Iris pigment epithelial cell (primary cell): ENCODE data around the gene PPARA.
"Not testable (repeated sequence)": the region's sequence is repeated elsewhere in the genome, so short reads cannot be mapped to it uniquely, and the experiment has no call there.

ENCODE experiments used
- DNase-seq: peaks from one replicate; pipeline ENCODE4 v3.0.0-alpha.2; 2011; ENCODE audit warnings: low read depth

PPARA gene

GRCh38 chr22:46127556-46127955 is 22.8 kb upstream of the PPARA start:
- no peak for DNase-seq

DNA sequence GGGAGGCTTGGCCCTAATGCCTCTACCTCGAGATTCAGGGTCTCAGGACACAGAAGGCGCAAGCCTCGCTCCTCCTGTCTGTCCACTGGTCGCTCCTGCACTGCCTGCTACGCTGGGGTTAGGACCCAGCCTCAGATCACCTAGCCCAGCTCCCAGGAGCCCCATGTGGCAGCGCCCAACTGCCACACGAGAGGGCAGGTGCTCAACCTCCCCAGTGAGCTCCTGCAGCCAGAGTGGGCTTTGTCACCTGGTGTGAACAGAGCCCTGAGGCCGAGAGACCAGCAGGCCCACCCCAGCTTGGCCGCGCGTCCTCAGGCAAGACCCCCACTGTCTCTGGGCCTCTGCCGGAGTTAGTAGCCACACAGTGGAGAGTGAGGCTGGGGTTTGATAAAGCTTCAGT is 21.7 kb upstream of the PPARA start:
- DNase-seq: no peak

GRCh38 chr22:46129390-46130041 is 20.8 kb upstream of the PPARA start:
- no peak for DNase-seq

DNA sequence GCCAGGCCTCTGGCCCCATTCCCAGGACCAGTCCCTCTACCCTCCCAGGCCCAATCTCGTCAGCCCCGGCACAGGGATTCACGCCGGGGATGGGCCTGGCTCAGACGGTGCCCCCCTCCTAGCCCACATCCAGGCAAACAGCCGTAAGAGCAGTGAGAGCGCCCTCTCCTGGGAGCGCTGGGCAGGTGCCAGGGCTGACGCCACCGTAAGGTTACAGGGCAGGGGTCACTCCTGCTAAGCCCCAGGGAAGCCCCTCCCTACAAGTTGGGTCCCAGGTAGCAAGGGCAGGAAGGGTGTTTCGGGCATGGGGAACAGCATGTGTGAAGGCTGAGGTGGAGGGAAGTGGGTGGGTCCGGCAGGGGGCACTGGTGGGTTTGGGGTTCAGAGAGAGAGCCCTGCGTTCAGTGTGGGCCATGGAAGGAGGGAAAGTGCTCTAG is 19.2 kb upstream of the PPARA start:
- DNase-seq: no peak

DNA sequence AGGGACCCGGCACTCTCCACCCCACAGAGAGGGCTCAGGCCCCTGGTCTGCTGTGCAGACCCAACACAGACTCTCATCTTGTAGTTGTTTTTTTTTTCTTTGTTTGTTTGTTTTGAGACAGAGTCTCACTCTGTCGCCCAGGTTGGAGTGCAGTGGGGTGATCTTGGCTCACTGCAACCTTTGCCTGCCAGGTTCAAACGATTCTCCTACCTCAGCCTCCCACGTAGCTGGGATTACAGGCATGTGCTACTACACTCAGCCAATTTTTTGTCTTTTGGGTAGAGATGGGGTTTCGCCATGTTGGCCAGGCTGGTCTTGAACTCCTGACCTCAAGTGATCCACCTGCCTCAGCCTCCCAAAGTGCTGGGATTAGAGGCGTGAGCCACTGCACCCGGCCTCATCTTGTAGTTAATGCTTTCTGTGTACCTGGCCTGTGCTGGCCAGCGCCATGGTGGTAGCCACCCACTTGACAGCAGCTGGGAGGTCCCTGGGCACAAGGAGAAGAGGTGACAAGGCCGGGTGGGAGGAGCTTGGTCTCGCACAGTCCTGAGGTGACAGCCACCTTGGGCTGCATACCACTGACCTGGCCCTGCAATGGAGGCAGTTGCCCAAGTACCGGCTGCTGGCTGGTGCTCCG is 18.0 kb upstream of the PPARA start:
- not testable (repeated sequence) for DNase-seq

- no peak for DNase-seq
These were observed 17.3 kb upstream of the PPARA start for GRCh38 chr22:46132830-46133587.

DNA sequence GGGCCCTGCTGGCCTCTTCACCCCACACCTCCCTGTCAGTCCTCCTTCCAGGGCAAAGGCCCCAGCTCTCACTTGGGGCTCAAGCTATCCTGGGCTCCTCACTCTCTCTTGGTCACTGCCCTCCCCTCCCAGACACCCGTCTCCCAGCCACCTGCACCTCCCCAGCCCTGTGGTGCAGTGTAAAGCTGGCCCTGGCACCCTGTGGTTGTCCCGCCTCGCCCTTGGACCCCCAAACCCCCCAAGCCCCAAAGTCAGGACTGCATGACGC is 16.8 kb upstream of the PPARA start:
- no peak for DNase-seq

DNA sequence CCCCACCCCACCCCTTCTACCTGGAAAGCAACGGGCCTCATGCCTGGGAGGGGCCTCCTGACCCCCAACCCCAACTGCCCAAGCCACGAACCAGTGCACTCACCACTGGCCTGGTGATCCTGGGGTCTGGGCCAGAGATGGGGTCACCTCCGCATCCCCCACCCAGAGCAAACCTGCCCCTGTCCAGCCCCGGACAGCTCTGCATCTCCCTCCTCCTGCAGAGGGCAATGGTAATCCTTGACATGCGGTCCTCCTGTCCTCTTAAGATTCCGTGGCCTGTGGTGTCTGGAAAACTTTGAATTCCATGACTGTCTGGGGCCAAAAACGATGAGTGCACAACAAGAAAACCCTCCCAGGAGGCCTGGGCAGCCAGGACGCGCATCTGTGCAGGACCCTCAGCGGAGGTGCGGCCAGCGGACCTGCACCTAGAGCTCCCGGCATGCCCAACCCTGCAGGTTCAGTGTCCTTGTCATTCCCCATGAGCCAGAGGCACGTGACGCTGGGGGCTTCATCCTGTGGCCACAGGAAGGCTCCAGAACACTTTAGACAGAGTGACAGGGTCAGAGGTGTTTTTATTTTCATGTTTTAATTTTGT is 16.1 kb upstream of the PPARA start:
- DNase-seq: no peak

GRCh38 chr22:46135611-46136485 is 14.5 kb upstream of the PPARA start:
- no peak for DNase-seq

DNA sequence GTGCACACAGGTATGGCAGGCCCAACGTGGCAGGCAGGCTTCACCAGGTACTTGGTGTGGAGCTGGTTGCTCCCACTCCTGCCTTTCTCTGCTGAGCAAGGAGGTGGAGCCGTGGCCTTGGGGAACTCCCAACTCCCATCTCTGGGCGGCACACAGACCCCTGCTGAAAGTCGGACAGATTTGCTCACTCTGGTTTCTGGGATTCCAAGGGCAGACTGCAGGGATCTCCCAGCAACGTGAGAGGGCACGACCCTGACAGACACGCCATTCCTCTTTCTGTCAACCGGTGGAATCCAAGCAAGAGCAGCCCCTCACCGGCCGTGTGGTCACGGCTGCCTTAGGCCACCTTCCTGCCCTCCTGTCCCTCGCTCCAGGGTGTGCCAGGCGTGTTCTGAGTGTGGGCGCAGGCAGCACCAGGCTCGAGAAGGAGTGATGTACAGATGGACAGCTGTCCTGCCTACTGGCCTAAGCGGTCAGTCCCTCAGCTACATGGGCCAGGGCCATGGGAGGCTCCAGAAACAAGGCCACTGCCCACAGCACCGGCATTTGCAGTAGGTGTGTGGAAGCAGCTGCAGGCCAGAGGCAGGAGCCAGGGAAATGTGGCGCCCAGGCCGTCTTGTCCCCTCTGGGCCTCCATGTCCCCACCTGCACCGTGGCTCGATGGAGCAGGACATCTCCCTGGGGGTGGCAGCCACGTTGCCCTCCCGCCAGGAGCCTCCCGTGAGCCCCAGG is 13.7 kb upstream of the PPARA start:
- DNase-seq: no peak

DNA sequence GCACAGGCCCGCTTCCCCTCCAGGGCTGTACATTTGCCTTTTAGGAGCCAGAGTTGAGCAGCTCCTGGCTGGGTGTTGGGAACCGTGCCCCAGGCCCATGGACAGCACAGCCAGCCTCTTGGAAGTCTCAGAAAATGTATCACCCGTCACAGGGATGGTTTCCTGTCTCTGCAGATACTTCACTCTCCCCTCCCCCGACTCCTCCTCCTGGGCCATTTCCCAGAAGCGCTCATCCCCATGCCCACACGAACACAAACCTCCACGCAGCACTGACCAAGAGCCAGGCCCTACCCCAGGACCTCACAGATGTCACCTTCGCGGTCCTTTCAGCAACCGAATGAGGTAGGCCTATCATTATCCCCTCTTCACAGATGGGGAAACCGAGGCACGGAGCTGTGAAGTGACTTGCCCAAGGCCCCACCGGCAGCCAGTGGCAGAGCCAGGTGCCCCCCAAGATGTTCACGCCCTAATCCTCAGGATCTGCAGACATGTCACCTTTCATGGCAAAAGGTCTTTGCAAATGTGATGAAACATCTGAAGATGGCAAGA is 13.0 kb upstream of the PPARA start:
- no peak for DNase-seq

DNA sequence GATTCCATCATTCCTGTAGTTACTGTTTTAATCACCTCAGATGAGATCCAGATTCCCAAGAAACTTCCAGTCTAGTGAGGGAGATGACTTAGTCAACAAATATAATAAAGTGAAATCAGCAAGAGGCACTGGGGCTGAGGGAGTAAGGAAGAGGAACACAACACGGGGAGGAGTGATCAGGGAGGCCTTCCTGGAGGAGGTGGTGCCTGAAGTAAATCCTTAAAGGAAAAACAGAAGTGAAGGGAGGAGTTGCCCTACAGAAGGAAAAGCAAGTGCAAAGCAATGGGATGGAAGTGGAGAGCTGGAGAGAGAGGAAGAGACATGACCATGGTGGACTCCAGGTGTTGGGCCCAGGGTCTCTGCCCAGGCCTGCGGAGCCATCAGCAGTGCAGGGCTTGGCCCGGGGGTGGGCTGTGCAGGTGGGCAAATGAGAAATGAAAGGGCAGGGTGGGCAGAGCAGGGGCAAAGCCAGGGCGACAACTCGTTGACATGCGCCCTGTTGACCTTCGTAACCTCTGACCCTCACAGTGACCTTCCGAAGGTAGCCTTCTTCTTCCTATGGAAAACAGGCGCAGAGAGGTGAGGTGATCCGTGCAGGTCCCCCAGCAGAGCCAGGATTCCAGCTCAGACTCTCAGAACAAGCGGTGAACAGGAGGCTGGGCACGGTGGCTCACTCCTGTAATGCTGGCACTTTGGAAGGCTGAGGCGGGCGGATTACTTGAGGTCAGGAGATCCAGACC is 12.1 kb upstream of the PPARA start:
- DNase-seq: no peak

- not testable (repeated sequence) for DNase-seq
These were observed 10.9 kb upstream of the PPARA start for GRCh38 chr22:46139417-46139816.

DNA sequence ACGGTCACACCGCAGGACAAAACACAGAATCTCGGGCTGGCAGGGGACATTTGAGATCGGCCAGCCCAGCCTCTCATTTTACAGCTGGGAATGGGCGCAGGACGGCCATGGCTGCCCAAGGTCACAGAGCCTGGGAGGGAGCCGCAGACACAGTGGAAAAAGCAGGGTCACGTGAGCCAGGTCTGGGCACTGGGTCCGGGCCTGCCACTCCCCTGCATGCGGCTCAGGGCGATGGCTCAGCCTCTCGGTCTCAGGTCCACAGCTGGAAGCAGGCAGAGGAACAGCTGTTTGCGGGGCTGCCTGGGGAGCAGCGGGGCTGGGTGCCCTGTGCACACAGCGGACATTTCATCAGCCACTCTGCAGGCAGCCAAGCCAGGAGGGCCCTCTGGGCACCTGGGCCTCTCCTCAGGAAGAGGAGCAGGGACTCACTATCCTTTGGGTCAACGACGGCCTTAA is 10.4 kb upstream of the PPARA start:
- no peak for DNase-seq

- DNase-seq: no peak
These were observed 9.1 kb upstream of the PPARA start for GRCh38 chr22:46140989-46141928.

GRCh38 chr22:46142548-46143490 is 7.5 kb upstream of the PPARA start:
- DNase-seq: no peak

DNA sequence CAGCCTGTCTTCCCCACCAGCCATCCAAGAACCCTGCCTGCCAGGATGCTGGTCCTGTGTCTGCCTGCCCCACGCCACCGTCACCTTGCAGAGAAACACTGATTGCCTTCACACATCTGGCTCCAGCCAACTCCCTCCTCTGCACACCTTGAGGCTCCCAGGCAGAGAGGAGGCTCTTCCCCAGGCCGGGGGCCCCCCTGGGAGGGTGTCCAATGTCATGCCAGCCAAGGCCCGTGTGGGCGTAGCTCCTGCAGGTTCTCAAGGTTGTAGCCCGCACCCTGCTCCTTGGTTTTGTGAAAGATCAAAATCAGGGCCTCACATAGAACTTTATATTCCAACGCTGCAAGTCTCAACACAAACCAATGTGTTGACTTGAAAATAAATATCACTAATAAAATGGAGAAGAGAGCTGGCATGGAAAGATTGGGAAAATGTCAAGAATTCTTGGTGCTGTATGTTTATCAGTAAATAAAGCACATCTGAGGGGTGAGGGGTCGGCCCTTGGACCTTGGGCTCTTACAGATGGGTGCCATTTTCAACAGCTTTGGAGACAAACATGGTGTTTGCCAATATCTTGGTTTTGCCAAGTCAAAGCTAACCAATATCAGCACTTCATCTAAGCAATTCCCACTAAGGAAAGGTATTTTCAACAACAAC is 6.7 kb upstream of the PPARA start:
- no peak for DNase-seq
